Sigmoid colon (tissue), 4 donors: Measurements from ENCODE around the gene SLC17A1.

Experiments
- CTCF ChIP-seq, 4 experiments: fragments of 450-650 bp in 3 of 4; fragments of 200-600 bp in 1 of 4; IDR thresholded peaks; one replicate each; pipeline ENCODE4 v1.5.1; 2016 to 2019; ENCODE audit warnings: antibody characterized with exemption in 4 of 4, mild to moderate bottlenecking in 3 of 4, moderate library complexity in 2 of 4
- POLR2A ChIP-seq, 2 donors: fragments of 450-650 bp; IDR thresholded peaks; one replicate each; pipeline ENCODE4 v1.6.1; 2016; ENCODE audit warnings: antibody characterized with exemption in 2 of 2, mild to moderate bottlenecking in 2 of 2, moderate library complexity in 2 of 2
- POLR2AphosphoS5 ChIP-seq, 4 donors: sonication (generic); formaldehyde crosslinking; IDR thresholded peaks; one replicate each; pipeline ENCODE4 v1.6.1; 2017; ENCODE audit warnings: antibody characterized with exemption in 4 of 4

GRCh38 chr6:25756382-25757363, 75.2 kb downstream of the SLC17A1 start:
- TF ChIP-seq CTCF (IDR thresholded peaks at IDR 0.05) = no peak
- TF ChIP-seq POLR2AphosphoS5 (IDR thresholded peaks at IDR 0.05) = no peak
- TF ChIP-seq POLR2A (IDR thresholded peaks at IDR 0.05) = no peak
